ENCODE data around the gene MEF2D.

Gene MEF2D

DNA sequence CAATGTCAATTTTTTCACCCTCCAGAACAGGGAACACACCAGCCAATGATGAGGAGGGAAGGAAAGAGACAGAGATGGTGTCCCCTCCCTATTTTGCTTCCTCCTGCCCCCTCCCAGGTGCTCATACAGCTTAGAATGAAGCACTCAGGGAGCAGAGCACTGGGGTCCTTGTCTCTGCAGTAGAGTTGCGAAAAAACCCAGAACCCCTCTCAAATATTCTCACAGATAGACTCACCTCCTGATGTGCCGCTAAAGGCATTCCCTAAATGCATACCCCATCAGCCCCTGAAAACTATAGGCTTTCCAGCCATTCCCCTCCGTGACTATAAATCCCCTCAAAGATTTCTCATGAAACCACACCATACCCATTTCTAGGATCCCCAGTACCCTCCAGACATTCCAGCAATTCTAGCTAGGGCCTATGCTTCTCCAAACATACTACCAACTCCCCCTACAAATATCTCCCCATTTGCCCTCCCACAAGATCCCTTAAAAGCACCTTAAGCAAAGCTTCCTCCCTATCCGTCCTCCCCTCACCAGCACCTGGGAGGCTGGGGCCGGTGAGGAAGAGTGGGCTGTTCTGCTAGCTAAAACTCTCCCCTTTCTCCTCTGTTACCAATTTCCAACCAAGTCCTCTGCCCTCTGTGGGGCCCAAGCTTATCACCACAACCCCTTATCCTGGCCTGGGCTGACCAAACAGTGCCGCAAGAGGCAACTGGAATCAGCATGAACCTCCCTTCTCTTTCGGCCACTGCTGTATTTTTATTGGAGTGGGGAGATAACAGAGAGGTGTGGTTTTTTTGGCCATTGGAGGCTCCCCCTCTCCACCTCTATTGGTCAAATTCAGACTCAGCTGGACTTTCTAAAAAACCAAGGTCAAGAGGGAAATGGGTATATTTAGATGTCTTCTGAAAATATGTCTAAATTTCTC, 76.9 kb downstream of the MEF2D start:
- DNase-seq, result no peak

DNA sequence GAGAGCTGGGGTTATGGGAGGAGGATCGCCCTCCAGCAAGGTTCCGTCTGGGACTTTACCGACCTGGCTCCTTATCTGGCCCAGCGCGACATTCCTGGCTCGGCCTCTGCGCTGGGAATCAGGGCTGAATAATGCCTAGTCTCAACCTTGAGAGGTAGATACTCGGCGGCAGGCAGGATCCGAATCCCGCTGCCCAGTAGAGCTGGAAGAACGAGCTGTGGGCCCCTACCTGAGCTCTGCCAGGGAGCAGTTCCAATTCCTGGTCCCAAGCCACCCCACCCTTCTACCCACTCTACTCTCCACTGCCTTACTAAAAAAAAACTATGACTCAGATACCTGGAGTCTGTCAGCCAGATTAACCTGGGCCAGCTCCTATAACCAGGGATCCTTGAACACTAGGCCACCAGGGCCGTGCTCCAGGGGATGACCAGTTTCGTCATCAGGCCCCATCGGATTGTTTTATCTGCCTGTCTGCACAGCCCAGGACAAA, 77.9 kb downstream of the MEF2D start:
- no peak for DNase-seq

DNA sequence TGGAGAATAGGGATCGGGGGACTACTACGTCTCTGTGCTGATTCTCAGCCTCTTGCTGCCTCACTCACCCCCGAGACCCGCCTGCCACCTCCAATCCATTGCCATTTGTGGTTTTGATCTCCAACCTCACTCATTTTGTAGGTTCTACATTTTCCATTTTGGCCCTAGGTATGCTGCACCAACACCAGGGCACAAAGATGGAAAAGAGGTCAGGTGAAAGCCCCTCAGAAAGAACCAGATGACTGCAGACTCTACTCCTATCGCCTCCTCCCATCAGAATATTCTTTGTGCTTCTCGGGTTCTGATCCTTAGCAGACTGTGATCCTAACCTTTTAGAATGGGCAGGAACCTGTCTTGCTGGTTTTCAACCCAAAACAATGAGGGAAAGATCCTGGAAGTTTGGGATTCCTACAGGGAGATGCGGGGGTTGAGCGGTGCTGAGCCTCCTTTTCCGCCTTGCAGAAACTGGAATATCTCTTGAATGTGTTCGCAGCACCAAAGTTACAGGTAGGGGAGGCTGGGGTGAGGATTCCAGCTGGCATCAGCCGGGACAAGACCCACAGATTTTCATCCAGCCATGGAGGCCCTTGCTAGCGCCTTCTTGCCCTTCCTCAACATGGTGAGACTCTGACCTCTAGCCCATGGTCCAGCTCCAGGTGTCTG, 78.5 kb downstream of the MEF2D start:
- no peak for DNase-seq

DNA sequence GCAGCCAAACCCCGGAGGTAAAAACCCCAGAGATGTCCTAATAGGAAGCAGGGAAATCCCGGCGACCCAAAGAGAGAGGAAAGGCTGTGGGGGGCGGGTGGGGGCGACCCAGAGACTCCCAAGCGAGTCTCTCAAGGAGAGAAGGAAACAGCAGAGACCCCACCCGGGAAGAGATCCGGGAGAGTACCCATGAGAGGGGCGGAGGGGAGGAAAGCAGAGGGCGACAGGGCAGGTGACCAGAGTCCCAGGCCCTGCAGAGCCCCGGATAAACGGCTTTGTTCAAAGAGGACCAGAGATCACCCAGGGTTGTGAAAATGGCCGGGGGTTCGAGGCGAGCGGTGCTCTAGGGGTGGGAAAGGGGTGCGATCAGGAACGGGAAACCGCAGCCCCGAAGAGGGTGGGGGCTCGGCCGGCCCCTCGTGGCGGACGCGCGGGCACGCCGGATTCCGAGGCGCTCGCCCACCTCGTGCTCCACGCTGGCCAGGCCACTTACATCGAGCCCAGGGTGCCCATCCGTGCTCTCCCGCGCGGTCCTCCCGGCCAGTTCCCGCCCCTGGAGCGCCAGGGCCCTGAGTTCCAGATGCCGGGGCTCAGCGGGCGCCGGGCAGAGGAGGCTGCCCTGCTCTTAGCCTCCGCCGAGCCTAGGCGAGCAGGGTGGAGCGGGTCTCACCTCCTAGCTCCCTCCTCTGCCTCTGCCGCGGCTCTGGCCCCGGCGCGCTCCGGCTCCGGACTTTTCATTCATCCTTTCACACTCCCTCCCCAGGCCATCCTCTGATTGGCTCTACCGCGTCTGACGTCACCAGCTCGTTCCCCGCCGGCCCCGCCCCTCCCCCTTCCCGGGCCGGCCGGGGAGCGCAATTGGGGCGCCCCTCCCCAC, 79.3 kb downstream of the MEF2D start:
- DNase-seq, result peak; percentile 97

DNA sequence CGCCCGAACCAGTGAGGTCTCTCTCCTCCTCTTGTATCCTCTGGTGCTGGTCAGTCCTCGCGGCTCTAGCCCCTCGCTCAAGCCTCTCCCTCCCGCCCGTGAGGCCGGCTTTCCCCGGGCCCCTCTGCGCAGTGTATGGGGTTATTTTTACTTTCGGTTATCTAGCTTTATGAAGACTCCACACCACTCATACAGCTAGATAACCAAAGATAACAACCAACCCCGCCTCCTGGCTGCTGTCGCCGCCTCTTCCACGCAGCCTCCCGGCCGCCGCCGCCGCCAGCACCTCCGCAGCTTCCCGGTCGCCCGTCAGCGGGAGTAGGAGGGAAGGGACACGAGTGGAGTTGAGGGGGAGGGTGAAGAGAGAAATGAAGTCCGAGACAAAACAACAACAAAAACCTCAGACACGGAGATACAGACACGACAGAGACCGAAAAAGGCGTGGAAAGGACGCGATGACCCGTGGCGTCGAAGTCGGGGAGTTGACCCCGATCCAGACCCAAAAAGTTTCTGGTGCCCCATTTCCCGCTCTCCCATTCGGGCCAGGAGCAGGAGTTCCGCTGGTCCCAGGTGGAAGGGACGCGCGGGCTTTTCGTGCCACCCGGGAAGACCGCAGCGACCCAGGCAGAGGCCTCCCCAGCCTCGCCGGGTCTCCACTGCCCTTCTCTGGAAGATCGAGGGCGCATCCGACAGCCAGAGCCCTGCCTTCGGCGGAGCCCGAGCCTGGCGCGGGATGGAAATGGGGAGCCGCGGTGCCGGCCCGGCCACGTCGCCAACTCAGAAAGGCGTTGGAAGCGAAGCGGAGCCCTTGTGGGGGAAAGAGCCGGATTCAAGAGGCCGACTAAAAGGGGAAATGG, 80.1 kb downstream of the MEF2D start:
- peak; percentile 31 for DNase-seq

DNA sequence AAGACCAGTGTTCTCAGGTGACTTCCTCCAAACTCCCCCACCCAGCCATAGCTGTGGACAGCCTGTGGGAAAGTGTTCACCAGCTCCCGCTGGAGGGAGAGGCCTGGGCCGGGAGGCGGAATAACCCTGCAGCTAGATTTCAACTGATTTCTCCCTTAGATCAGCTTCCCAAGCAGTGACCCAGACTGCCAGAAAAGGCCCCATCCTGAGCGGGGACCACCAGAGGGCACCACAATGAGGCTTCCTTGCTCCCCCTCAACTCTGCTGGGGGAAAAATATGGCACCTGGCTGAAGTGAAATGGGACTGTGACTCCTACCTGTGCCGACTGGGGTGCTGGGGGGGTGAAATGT, 80.7 kb downstream of the MEF2D start:
- DNase-seq, result no peak

DNA sequence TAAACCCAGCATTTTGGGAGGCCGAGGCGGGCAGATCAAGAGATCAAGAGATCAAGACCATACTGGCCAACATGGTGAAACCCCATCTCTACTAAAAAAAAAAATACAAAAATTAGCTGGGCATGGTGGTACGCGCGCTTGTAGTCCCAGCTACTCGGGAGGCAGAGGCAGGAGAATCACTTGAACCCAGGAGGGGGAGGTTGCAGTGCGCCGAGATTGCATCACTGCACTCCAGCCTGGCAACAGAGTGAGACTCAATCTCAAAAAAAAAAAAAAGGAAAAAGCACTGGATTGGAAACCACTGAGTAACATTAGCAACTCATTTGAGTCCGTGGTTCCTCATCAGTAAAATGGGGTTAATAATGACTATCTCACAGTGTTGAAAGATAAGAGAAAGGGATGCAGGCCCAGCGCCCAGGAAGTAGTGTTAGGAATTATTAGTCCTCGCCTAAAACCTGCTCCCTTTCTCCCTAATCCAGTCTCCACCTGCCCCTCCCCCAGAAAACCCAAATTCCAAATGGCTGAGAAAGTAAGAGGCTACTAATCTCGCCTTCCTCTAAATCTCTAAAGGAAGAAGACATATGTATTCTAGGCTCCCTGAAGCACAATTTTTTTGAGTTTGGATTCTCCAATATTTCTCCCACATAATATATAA, 82.0 kb downstream of the MEF2D start:
- no peak for DNase-seq

DNA sequence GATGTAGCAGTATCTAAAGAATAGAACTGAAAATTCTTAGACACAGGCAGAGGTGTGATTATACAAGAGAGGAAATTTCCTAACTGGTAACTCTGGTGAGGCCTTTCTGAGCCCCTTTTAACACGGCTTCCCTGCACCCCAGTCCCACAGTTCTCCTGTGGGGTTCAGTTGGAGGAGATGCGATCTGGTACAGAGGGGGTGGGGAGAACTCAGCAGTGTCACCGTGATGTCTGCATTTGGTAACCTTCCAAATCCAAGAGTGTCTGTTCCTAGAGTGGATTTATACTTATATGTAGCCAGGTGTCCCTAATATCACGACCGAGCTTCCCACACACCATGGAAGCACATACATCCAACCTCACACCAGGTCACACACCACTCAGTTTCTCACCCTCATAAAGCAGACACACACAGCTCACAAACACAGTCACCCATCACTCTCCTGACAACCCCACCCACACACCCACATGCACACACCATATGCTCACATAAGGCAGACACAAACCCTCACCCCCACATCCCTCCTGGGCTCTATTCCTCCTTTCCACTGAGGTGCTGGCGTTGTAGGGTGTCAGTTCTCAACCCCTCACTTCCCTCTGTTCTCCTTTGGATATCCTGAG, 83.1 kb downstream of the MEF2D start:
- DNase-seq, result no peak

DNA sequence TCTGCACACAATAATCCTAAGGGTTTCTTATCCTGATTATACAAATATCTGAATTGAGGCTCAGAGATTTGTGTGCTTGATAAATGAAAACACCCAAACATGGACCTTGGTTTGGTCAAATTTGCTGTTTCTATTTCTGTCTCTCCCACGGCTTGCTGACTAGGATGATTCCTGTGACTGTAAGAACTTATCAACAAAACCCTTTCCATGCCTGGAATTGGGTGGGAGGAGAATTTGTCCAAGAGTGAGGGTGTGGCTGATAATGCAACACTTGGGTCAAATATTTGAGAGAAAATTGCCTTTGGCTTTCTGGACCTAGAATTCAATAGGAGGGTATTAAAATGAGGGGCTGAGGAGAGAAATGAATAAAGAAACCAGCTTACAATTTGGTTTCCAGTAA, 83.6 kb downstream of the MEF2D start:
- DNase-seq, result no peak

DNA sequence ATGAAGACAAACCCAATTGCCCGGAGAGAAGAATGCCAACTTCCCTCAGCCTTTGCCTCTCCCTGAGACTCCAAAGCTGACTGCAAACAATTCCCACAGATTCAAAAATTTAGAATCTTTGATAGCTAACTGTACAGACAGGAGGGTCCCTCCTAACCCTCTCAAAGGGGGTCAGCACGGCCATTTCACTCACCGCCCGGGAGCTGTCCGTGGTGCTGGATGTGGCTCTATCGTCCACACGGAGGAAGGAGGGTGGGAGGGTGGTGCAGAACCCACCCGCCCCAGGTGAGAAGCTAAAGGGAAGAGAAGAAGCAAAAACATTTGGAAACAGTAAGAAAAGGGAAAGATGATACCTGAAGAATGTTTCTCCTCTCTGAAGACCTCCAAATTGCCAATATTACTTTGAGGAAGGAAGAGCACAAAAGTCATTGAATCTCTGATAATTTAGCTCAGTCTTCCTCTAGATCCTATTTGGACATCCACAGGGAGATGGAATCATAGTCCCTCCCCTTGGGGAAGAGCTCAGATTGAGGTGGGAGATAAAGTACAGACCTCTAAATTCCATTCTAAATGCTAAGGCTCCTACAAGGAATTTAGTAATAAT, 86.0 kb downstream of the MEF2D start:
- no peak for DNase-seq

Data from NCI-H510A treated with DMSO at 0.1 percent for 48 hours (cell line).